Mucosa of descending colon (tissue), 3 donors: ENCODE results near the gene BARX1. TPM values are rescaled to one million over a fixed set of nuclear protein-coding genes. Genes with fewer than 3 reads are reported as not detected.

Source experiments
- ATAC-seq: fragments of 200-7000 bp; cut with Tn5 transposase; one replicate; pipeline ENCODE4 v1.9.1; 2020; ENCODE audit warnings: mild to moderate bottlenecking, moderate library complexity
- DNase-seq, 3 donors: peaks; one replicate each; pipeline ENCODE4 v3.0.0-alpha.2; 2020
- H3K36me3 ChIP-seq: fragments of 200-600 bp; one replicate; pipeline ENCODE4 v1.8.0; 2021; ENCODE audit warnings: low read depth, mild to moderate bottlenecking
- H3K4me1 ChIP-seq: fragments of 200-600 bp; one replicate; pipeline ENCODE4 v1.8.0; 2021; ENCODE audit warnings: low read depth, mild to moderate bottlenecking
- H3K4me3 ChIP-seq: fragments of 200-600 bp; one replicate; pipeline ENCODE4 v1.8.0; 2021; ENCODE audit warnings: mild to moderate bottlenecking
- H3K9me3 ChIP-seq: fragments of 200-600 bp; one replicate; pipeline ENCODE4 v1.8.0; 2021; ENCODE audit warnings: mild to moderate bottlenecking
- CTCF ChIP-seq: fragments of 200-600 bp; IDR thresholded peaks from one replicate; pipeline ENCODE4 v1.8.0; 2022; ENCODE audit warnings: antibody characterized with exemption, mild to moderate bottlenecking
- intact Hi-C, 2 donors: fragments of 100-400 bp; cut with DNase I in 1 of 2; cut with micrococcal nuclease in 1 of 2; formaldehyde crosslinking; loops; one replicate each; pipeline versions ENCODE4 v1.11.0 to v1.11.1; 2022; cut with DNase I, micrococcal nuclease
- total RNA-seq, 3 donors: library from RNA; stranded (reverse); fragmentation: NEBNext Ultra II Directional in 2 of 3; extraction: Animal tissue kit (Norgen Biotek cat#: 25700) in 2 of 3; gene quantifications; one replicate each; pipeline versions ENCODE4 v1.2.1 to v1.2.4, GENCODE V29; 2021 to 2023
- donor health status: DM: no; HTN: no; CAD: no; lungs with moderate emphysema.
- donor health status: DM: no; HTN: no; CAD: no.
- donor health status: DM: no; HTN: yes; CAD: no.

The BARX1 gene
- total RNA-seq, 3 donors from 2014 or later, result 0.17 TPM; not detected in 2

- Histone ChIP-seq H3K9me3 (peaks cover 3% of the 10 kb centered on the region), H3K36me3 (no peaks in the 10 kb centered on the region), H3K4me1 (no peaks in the 10 kb centered on the region), H3K4me3 (no peak overlapping the region)
- DNase-seq (no peak), ATAC-seq (no peak)
- intact Hi-C loops, result loop anchor here in 1 of 2 donors (5.0 kb wide), 1 partner anchor 287 kb away; no protein-coding TSS in a partner anchor
- no peak for TF ChIP-seq CTCF
These were observed 14.1 kb upstream of the BARX1 start for GRCh38 chr9:93969328-93969661.

DNA sequence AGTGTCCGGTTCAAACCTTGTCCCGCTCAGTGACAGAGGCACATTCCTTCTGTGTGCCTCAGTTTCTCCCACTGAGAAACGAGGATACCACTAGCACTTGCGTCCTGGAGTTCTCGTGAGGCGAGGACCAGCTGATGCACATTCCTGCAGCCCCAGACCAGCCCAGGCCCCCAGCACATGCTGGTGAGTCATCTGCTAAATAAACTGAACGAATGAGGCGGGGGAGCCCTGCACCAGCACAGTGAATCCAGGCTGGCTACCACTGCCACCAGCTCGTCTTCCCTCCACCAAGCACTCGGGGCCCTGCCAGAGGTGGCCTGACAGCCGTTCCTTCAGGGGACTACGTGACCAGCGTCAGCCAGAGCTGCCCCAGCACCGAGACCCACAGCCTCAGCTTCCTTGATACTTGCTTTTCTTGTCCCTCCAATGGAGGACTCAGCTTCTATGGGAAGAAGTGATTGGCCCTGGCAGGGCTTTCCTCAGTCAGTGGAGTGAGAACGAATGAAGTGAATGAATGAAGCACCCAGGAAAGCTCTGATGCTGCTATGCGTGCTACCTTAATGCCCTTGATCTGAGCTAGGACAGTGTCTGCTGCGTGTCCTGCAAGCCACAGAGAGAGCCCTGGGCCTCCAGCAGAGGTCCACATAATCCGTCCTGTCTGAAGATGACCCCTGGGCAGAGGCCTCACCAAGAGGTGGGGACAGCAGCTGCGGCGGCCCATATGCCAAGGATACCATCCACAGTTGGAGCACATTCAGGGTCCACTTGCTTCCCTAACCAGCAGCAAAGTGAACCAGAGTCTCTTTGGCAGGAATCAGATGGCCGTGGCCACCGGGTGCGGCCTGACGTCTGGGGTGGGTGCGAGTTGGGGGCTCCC lies 13.5 kb upstream of the BARX1 start:
- intact Hi-C loops, result loop anchor here in 1 of 2 donors (5.0 kb wide), 1 partner anchor 286 kb away; no protein-coding TSS in a partner anchor
- H3K9me3 ChIP-seq, result peaks cover 3% of the 10 kb centered on the region
- no peaks in the 10 kb centered on the region for H3K4me1 ChIP-seq
- ATAC-seq (no peak), DNase-seq (no peak)
- H3K4me3 ChIP-seq, result no peak overlapping the region
- H3K36me3 ChIP-seq, result no peaks in the 10 kb centered on the region
- TF ChIP-seq CTCF, result no peak

- DNase-seq, result no peak
- Histone ChIP-seq H3K4me3 (no peak overlapping the region), H3K9me3 (no peaks in the 10 kb centered on the region), H3K4me1 (no peaks in the 10 kb centered on the region), H3K36me3 (no peaks in the 10 kb centered on the region)
- intact Hi-C loops, result loop anchor here in 1 of 2 donors (5.0 kb wide), 1 partner anchor 285 kb away; no protein-coding TSS in a partner anchor
- no peak for ATAC-seq
- TF ChIP-seq CTCF, result no peak
These were observed 12.1 kb upstream of the BARX1 start for GRCh38 chr9:93967020-93967803.

- intact Hi-C loops, result loop anchor here in 1 of 2 donors (5.0 kb wide), 1 partner anchor 284 kb away; no protein-coding TSS in a partner anchor
- Histone ChIP-seq H3K4me3 (no peak overlapping the region), H3K4me1 (no peaks in the 10 kb centered on the region), H3K36me3 (no peaks in the 10 kb centered on the region), H3K9me3 (no peaks in the 10 kb centered on the region)
- no peak for DNase-seq
- no peak for TF ChIP-seq CTCF
- no peak for ATAC-seq
These were observed 10.8 kb upstream of the BARX1 start for GRCh38 chr9:93965830-93966577.

DNA sequence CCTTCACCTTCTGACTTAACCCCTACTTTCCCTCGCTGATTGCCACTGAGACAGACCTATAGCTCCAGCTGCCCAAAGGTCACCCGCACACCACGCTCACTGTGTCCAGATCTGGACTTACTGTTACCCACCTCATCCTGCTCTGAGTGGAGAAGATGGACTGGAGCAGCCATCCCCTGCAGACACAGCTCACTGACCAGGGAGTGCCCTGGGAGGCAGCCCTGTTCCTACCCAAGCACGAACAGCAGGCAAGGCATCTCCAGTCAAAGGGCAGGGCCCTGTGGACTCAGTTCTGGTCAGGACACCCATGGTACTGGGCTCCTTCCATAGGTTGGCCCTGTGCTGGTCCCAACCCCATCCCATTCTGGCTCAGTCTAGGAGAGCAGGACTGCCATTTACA lies 9.5 kb upstream of the BARX1 start:
- no peak for TF ChIP-seq CTCF
- no peak overlapping the region for H3K4me3 ChIP-seq
- DNase-seq (peak in 1 of 3 donors; percentile 14), ATAC-seq (no peak)
- H3K4me1 ChIP-seq, result no peaks in the 10 kb centered on the region
- H3K9me3 ChIP-seq, result no peaks in the 10 kb centered on the region
- H3K36me3 ChIP-seq, result no peaks in the 10 kb centered on the region
- intact Hi-C loops, result loop anchor here in 1 of 2 donors (5.0 kb wide), 1 partner anchor 282 kb away; no protein-coding TSS in a partner anchor
